Stomach smooth muscle (tissue), 2 donors: ENCODE results near the gene CYB561A3.

Experiments
- H3K27ac ChIP-seq: one replicate; pipeline ENCODE4 v1.7.0; 2013; ENCODE audit warnings: mild to moderate bottlenecking, low read length, inconsistent platforms
- H3K27me3 ChIP-seq, 2 donors: one replicate each; pipeline ENCODE4 v1.7.0; 2013; ENCODE audit warnings: low read length in 2 of 2; ENCODE audit not compliant: insufficient read depth in 2 of 2, control insufficient read depth in 1 of 2
- H3K36me3 ChIP-seq, 2 donors: one replicate each; pipeline ENCODE4 v1.7.0; 2013; ENCODE audit warnings: low read length in 2 of 2; ENCODE audit not compliant: control insufficient read depth in 2 of 2, insufficient read depth in 2 of 2
- H3K4me1 ChIP-seq: one replicate; pipeline ENCODE4 v1.7.0; 2013; ENCODE audit warnings: low read length; ENCODE audit not compliant: control insufficient read depth, insufficient read depth
- H3K4me3 ChIP-seq, 2 donors: one replicate each; pipeline ENCODE4 v1.7.0; 2013; ENCODE audit warnings: low read length in 2 of 2
- H3K9ac ChIP-seq, 2 donors: one replicate each; pipeline ENCODE4 v1.7.0; 2013; ENCODE audit warnings: low read length in 2 of 2, mild to moderate bottlenecking in 1 of 2
- H3K9me3 ChIP-seq, 2 donors: one replicate each; pipeline ENCODE4 v1.7.0; 2013; ENCODE audit warnings: low read length in 2 of 2; ENCODE audit not compliant: control insufficient read depth in 2 of 2
- donor health status: healthy.
- donor health status: Pancreatic carcinoma.

Gene CYB561A3

GRCh38 chr11:61343792-61344745 is 17.6 kb downstream of the CYB561A3 start:
- H3K9me3 ChIP-seq = no peaks in the 10 kb centered on the region
- no peak overlapping the region for H3K9ac ChIP-seq
- H3K36me3 ChIP-seq = peaks cover 11 to 12% of the 10 kb centered on the region in 2 donors
- H3K27me3 ChIP-seq = no peaks in the 10 kb centered on the region
- no peak overlapping the region for H3K27ac ChIP-seq
- H3K4me1 ChIP-seq = no peaks in the 10 kb centered on the region
- no peak overlapping the region for H3K4me3 ChIP-seq

DNA sequence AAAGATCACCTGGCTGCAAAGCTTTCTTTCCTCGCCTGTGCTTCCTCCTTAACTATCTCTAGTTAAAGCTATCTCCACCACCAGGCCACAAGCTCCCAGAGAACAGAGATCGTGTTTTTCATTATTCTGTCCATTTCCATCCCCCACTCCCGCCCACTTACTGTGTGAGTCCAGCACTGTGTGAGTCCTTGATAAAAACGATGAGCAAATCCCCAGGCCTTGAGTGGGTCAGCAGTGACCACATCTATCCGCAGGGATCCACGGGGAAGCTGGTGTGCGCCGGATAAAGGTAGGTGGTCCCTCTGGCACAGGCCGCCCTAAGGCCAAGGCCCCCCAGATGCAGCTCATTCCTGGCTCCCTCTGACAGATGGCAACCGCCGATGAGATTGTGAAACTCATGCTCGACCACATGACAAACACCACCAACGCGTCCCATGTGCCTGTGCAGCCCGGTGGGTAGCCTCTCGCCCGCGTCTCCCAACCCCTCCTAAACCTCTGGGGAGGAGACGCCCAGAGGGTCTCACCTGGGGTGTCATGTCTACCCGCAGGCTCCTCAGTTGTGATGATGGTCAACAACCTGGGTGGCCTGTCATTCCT is 19.4 kb downstream of the CYB561A3 start:
- H3K36me3 ChIP-seq = peaks cover 3 to 8% of the 10 kb centered on the region in 2 donors

DNA sequence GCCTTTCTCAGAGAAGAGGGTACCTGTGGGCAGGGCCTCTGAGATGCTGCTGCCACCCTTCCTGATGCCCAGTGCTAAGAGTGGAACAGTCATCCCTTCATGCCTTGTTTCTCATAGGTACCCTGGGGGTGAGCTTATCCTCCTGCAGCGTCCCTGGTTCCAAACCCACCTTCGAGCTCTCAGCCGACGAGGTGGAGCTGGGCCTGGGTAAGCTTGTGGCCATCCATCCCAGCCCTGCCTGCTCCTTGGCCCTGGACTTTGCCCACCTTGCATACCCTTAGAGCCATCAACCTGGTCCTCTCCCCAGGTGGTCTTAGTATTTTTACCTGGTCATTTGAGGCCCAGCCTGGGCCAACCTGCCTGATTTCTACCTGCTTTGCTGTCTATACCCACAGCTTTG is 20.0 kb downstream of the CYB561A3 start:
- Histone ChIP-seq H3K9ac (no peak overlapping the region), H3K36me3 (peaks cover 3 to 8% of the 10 kb centered on the region in 2 donors), H3K27ac (no peak overlapping the region), H3K9me3 (no peaks in the 10 kb centered on the region), H3K4me1 (no peaks in the 10 kb centered on the region), H3K4me3 (no peak overlapping the region), H3K27me3 (no peaks in the 10 kb centered on the region)

More for the DNA sequence above, 19.4 kb downstream of the CYB561A3 start:
- H3K27me3 ChIP-seq = no peaks in the 10 kb centered on the region
- no peaks in the 10 kb centered on the region for H3K4me1 ChIP-seq
- H3K9ac ChIP-seq = no peak overlapping the region
- no peaks in the 10 kb centered on the region for H3K9me3 ChIP-seq
- H3K4me3 ChIP-seq = no peak overlapping the region
- H3K27ac ChIP-seq = no peak overlapping the region

- H3K36me3 ChIP-seq = peaks cover 3 to 8% of the 10 kb centered on the region in 2 donors
Observed at GRCh38 chr11:61340979-61341378, 20.7 kb downstream of the CYB561A3 start.

GRCh38 chr11:61339490-61339878 is 22.2 kb downstream of the CYB561A3 start:
- H3K36me3 ChIP-seq = peaks cover 3 to 8% of the 10 kb centered on the region in 2 donors

More at GRCh38 chr11:61340979-61341378, 20.7 kb downstream of the CYB561A3 start:
- Histone ChIP-seq H3K27ac (no peak overlapping the region), H3K4me3 (no peak overlapping the region), H3K4me1 (peaks cover 3% of the 10 kb centered on the region), H3K9ac (no peak overlapping the region), H3K9me3 (no peaks in the 10 kb centered on the region), H3K27me3 (no peaks in the 10 kb centered on the region)

DNA sequence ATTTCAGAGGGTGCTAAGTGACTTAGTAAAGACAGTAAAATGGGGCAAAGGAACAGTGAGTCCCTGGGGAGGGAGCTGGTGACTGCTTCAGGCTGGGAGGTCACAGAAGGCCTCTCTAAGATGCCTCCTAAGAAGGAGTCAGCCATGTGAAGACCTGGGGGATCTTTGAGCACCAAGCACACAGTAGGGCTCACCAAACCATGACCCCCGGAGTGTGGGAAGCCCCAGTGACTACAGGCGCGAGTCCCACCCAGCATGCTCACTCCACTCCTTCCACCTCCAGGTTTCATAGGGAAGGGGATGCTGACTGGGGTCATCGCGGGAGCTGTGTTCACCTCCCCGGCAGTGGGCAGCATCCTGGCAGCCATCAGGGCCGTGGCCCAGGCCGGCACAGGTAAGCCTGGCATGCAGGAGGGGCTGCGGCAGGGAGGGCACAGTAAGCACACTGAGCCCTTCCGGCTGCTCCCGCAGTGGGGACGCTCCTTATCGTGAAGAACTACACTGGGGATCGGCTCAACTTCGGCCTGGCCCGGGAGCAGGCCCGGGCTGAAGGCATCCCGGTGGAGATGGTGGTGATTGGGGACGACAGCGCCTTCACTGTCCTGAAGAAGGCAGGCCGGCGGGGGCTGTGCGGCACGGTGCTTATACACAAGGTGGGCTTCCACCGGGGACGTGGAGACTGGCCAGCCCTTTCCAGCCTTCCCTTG is 22.7 kb downstream of the CYB561A3 start:
- H3K9ac ChIP-seq = no peak overlapping the region
- H3K4me1 ChIP-seq = peaks cover 14% of the 10 kb centered on the region
- no peak overlapping the region for H3K27ac ChIP-seq
- no peaks in the 10 kb centered on the region for H3K9me3 ChIP-seq
- H3K4me3 ChIP-seq = no peak overlapping the region
- H3K36me3 ChIP-seq = peaks cover 3 to 8% of the 10 kb centered on the region in 2 donors
- H3K27me3 ChIP-seq = no peaks in the 10 kb centered on the region

More at GRCh38 chr11:61339490-61339878, 22.2 kb downstream of the CYB561A3 start:
- peaks cover 13% of the 10 kb centered on the region for H3K4me1 ChIP-seq
- no peaks in the 10 kb centered on the region for H3K9me3 ChIP-seq
- no peaks in the 10 kb centered on the region for H3K27me3 ChIP-seq
- no peak overlapping the region for H3K9ac ChIP-seq
- no peak overlapping the region for H3K4me3 ChIP-seq
- no peak overlapping the region for H3K27ac ChIP-seq

- no peaks in the 10 kb centered on the region for H3K9me3 ChIP-seq
- H3K36me3 ChIP-seq = peaks cover 3 to 8% of the 10 kb centered on the region in 2 donors
- H3K27me3 ChIP-seq = no peaks in the 10 kb centered on the region
- H3K27ac ChIP-seq = no peak overlapping the region
- H3K4me1 ChIP-seq = peaks cover 22% of the 10 kb centered on the region
- H3K9ac ChIP-seq = no peak overlapping the region
- H3K4me3 ChIP-seq = no peak overlapping the region
Observed at GRCh38 chr11:61337706-61338470, 23.8 kb downstream of the CYB561A3 start.

DNA sequence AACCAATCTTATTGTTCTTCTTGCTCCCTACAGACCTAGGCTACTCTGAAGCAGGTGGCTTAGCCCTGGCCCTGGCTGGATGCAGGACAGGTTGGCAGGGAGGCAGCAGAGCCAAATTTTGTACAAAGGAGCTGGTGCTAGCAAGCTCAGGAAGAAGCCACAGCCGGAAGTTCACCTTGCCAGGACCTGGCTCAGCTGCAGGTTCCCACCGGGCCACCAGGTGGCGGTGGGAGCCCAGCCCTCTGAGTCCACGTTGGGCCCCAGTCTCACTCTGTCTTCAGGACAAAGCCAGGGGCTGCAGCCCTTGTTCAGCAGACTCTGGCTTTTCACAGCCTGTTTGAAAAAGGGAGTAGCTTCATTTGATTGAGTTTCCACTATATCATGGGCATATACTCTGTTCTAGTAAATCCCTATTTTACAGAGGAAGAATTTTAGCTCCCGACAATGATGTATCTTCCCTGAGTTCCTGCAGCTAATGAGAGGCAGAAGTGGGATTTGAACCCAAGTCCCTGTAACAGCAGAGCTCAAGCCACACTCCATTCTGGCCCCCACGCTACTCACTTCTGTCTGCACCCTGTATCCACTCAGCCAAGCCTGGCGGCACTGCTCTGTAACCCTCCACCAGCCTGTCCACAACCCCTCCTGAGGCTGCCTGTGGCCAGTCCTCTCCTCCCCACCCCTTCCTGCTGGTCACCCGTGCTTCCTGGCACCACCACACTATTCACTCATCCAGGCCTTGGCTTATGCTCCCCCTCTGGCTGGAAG is 25.3 kb downstream of the CYB561A3 start:
- peaks cover 0 to 3% of the 10 kb centered on the region in 2 donors for H3K36me3 ChIP-seq
- peak overlapping the region in 1 of 2 donors; percentile 21 for H3K9ac ChIP-seq
- H3K27ac ChIP-seq = no peak overlapping the region
- no peaks in the 10 kb centered on the region for H3K9me3 ChIP-seq
- peaks cover 35% of the 10 kb centered on the region for H3K4me1 ChIP-seq
- no peaks in the 10 kb centered on the region for H3K27me3 ChIP-seq
- no peak overlapping the region for H3K4me3 ChIP-seq

DNA sequence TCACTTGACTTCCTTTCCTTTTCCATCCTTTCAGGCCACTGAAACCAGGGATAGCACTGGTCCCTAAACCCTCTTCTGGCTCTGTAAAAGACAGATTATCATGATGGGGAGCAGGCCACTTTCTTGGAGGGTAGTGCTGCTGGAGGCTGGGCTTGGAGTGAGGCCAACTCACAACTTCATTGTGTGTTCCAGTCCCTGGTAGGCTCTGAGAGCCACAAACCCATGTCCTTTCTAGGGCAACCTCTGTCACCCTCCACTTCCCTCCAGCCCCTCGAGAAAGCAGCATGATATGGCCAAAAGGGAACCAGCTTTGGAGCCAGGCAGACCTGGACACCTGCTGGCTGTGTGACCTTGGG is 26.3 kb downstream of the CYB561A3 start:
- peak overlapping the region in 1 of 2 donors; percentile 42 for H3K9ac ChIP-seq
- H3K4me1 ChIP-seq = peaks cover 37% of the 10 kb centered on the region
- H3K36me3 ChIP-seq = peaks cover 0 to 3% of the 10 kb centered on the region in 2 donors
- H3K9me3 ChIP-seq = no peaks in the 10 kb centered on the region
- H3K27ac ChIP-seq = no peak overlapping the region
- no peak overlapping the region for H3K4me3 ChIP-seq
- no peaks in the 10 kb centered on the region for H3K27me3 ChIP-seq
